NB4 (cell line): ENCODE data around the gene SLC16A3.

ENCODE experiments used
- DNase-seq: peaks from one replicate; pipeline ENCODE4 v3.0.0; 2010; ENCODE audit warnings: low read depth
- H3K4me3 ChIP-seq: one replicate; pipeline ENCODE4 v1.5.1; 2011; ENCODE audit warnings: mild to moderate bottlenecking, low read depth, low read length, moderate library complexity
- MYC ChIP-seq: IDR thresholded peaks from 2 replicates; pipeline ENCODE4 v1.6.1; 2011; ENCODE audit warnings: low read depth, low read length
- POLR2A ChIP-seq: IDR thresholded peaks from 2 replicates; pipeline ENCODE4 v1.6.1; 2011; ENCODE audit warnings: mild to moderate bottlenecking; ENCODE audit not compliant: insufficient read length; ENCODE audit errors: extremely low read depth
- TF ChIP-seq, protein P1 (sequence below): IDR thresholded peaks from 2 replicates; pipeline ENCODE4 v1.6.1; 2011; ENCODE audit warnings: low read depth, low read length
- TF ChIP-seq, protein P2 (sequence below): IDR thresholded peaks from one replicate; pipeline ENCODE4 v1.5.1; 2012; ENCODE audit warnings: low read depth, low read length

The SLC16A3 gene

GRCh38 chr17:82245134-82246039 lies 16.5 kb downstream of the SLC16A3 start:
- no peak overlapping the region for H3K4me3 ChIP-seq
- DNase-seq: no peak
- TF ChIP-seq, protein P1, sequence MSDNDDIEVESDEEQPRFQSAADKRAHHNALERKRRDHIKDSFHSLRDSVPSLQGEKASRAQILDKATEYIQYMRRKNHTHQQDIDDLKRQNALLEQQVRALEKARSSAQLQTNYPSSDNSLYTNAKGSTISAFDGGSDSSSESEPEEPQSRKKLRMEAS: no peak
- peak; percentile 12 for TF ChIP-seq POLR2A

DNA sequence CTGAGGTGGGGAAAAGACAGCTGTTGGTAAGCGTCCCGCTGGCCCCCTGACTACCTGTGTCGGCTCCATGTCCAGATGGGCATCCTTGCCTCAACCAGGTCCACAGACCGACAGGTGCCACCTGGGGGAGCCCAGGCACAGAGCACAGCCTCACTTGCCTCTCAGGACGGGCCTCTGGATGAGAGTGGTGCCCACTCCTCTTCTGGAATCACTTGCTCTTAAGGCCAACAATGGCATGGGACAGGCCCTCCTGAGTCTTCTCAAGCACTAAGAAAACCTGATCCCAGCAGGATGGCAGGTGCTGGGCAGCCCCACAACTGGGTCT lies 17.2 kb downstream of the SLC16A3 start:
- TF ChIP-seq, protein P2, sequence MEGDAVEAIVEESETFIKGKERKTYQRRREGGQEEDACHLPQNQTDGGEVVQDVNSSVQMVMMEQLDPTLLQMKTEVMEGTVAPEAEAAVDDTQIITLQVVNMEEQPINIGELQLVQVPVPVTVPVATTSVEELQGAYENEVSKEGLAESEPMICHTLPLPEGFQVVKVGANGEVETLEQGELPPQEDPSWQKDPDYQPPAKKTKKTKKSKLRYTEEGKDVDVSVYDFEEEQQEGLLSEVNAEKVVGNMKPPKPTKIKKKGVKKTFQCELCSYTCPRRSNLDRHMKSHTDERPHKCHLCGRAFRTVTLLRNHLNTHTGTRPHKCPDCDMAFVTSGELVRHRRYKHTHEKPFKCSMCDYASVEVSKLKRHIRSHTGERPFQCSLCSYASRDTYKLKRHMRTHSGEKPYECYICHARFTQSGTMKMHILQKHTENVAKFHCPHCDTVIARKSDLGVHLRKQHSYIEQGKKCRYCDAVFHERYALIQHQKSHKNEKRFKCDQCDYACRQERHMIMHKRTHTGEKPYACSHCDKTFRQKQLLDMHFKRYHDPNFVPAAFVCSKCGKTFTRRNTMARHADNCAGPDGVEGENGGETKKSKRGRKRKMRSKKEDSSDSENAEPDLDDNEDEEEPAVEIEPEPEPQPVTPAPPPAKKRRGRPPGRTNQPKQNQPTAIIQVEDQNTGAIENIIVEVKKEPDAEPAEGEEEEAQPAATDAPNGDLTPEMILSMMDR: no peak
- TF ChIP-seq POLR2A: peak; percentile 1
- no peak overlapping the region for H3K4me3 ChIP-seq

GRCh38 chr17:82246365-82247181 lies 17.7 kb downstream of the SLC16A3 start:
- TF ChIP-seq, protein P2: no peak
- TF ChIP-seq, protein P1: no peak; the same call in 1 of the 2 replicates
- TF ChIP-seq POLR2A: no peak
- TF ChIP-seq MYC: no peak
- DNase-seq: peak; percentile 80
- H3K4me3 ChIP-seq: no peak overlapping the region

More for the DNA sequence above, 17.2 kb downstream of the SLC16A3 start:
- no peak for DNase-seq

- no peak overlapping the region for H3K4me3 ChIP-seq
- no peak for DNase-seq
- TF ChIP-seq, protein P2: no peak
- TF ChIP-seq MYC: no peak
- TF ChIP-seq POLR2A: no peak
These were observed 18.5 kb downstream of the SLC16A3 start for GRCh38 chr17:82247182-82247823.

GRCh38 chr17:82247856-82248671 lies 19.2 kb downstream of the SLC16A3 start:
- DNase-seq: no peak
- no peak overlapping the region for H3K4me3 ChIP-seq
- TF ChIP-seq, protein P1: no peak
- TF ChIP-seq MYC (no peak), POLR2A (no peak)

DNA sequence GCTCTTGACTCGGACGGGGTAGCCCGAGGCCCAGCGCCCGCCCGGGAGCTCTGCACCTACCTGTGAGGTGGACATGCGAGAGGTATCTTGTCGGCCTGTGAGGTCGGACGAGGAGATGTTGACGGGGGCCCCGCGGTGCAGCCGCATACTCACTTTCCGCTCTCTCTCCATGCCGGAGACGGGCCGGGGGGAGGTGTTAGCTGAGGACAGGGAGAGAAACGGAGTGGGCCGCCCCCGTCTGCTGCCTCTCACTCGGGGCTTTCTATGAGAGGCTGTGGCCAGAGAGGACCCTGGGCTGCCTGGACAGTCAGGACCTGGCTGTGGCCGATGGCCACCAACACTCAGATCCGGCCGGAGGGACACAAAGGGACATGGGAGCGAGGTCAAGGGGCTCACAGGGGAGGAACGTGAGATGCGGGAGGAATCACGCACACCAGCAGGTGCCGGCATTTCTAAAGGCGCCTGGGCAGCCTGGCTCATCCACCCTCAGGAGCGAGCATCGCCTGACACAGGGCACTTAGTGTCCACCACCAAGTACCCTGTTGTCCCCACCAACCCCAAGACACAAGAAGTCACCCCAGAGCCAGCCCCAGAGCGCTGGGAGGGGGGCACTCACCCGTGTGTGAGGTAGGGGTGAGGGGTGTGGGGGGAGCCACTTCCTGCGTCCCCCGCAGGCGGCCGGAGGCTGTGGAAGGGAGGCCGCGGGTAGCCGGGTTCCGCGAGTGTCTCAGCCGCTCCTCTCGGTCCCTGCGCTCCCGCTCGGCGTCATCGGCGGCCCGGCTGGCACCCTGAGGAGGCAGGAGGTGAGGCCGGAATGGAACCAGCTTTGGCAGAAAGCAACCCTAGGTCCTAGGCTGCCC lies 20.2 kb downstream of the SLC16A3 start:
- no peak overlapping the region for H3K4me3 ChIP-seq
- DNase-seq: no peak
- no peak for TF ChIP-seq POLR2A
- TF ChIP-seq, protein P1: no peak
- TF ChIP-seq, protein P2: no peak
- no peak for TF ChIP-seq MYC
